Measurements from ENCODE around the gene IGLL5.
A peak's percentile ranks its signal among the peaks of the same experiment; 100 is the strongest.

The IGLL5 gene

DNA sequence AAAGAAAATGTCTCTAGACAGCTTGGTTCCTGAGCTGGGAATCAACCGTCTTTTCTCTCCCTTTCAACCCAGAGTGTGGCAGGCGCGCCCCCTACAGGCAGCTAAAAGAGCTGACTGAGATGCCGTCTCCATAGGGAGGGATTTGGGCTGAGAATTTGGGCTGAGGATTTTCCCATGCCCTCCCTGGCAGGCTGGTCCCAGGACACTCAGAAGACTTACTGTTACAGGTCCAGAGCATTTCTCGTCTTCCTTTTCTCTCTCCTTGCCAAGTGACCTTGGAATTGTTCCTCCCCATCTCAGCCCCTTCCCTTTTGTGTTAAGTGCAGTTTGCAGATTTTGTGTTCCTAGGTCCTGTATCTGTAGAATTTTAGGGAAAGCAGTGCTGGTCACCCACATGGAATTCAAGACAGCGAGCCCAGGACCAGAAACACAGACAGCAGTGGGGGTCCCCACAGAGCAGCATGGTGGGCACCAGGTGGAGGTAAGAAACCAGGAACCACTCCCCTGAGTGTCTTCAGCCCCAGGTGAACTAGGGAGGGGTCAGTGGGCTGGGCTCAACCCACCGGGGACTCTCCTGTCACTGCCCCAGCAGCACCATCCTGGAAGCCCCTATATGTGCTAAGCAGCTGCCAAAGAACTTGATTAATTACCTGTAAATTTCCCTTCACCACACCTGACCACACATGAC, 9.9 kb upstream of the IGLL5 start:
- Histone ChIP-seq H3K27me3 (ENCODE audit: insufficient read depth, low read length, poor library complexity) (no peaks in the 10 kb centered on the region), H3K4ac (ENCODE audit: low read depth, low read length) (no peak overlapping the region), H3K79me2 (ENCODE audit: control insufficient read depth, insufficient read depth, low read length) (no peaks in the 10 kb centered on the region), H3K79me1 (ENCODE audit: low read length) (no peaks in the 10 kb centered on the region), H2BK15ac (replicated peaks; ENCODE audit: low read depth) (no peak overlapping the region), H4K8ac (ENCODE audit: low read depth, low read length) (no peak overlapping the region), H3K4me1 (ENCODE audit: control insufficient read depth, low read depth, low read length) (no peaks in the 10 kb centered on the region), H3K23ac (ENCODE audit: low read length) (no peak overlapping the region), H2BK120ac (ENCODE audit: low read depth, low read length) (no peak overlapping the region), H3K27ac (ENCODE audit: low read depth, low read length) (no peak overlapping the region), H4K5ac (ENCODE audit: low read length) (no peak overlapping the region), H3K18ac (ENCODE audit: low read length) (no peak overlapping the region), H2AK5ac (ENCODE audit: low read length) (no peak overlapping the region), H3K4me2 (ENCODE audit: low read length) (no peak overlapping the region), H3K9ac (ENCODE audit: low read length) (no peak overlapping the region), H3K56ac (ENCODE audit: low read length) (no peak overlapping the region), H3K36me3 (ENCODE audit: control insufficient read depth, insufficient read depth, low read length) (no peaks in the 10 kb centered on the region), H3K4me3 (ENCODE audit: low read length) (no peak overlapping the region), H2BK5ac (ENCODE audit: low read length) (no peak overlapping the region)
- no CpG with 5 or more reads among the region's 7 CpGs for whole genome bisulfite sequencing (ENCODE audit: extremely low coverage, insufficient coverage, low lambda C conversion rate)
- peak; percentile 81 for DNase-seq

DNA sequence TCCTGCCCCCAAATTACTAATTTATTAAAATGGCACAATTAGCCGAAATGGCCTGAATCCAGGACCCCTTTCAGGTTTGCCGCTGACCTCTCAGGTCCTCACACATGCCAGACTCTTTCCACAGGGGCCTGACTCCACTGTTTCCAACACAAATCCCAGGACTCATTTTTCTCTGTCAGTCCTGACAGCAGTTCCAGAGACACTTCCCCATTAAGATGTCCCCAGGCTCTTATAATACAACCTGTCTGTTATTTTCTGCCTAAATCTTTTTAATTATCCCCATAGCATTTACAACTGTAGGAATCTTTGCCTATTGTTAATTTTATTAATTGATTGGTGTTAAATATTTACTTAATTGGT, 9.4 kb upstream of the IGLL5 start:
- Histone ChIP-seq H2BK15ac (replicated peaks; ENCODE audit: low read depth) (no peak overlapping the region), H4K5ac (ENCODE audit: low read length) (no peak overlapping the region), H3K23ac (ENCODE audit: low read length) (no peak overlapping the region), H3K4ac (ENCODE audit: low read depth, low read length) (no peak overlapping the region), H3K4me3 (ENCODE audit: low read length) (no peak overlapping the region), H3K4me1 (ENCODE audit: control insufficient read depth, low read depth, low read length) (no peaks in the 10 kb centered on the region), H3K9ac (ENCODE audit: low read length) (no peak overlapping the region), H3K4me2 (ENCODE audit: low read length) (no peak overlapping the region), H2BK5ac (ENCODE audit: low read length) (no peak overlapping the region), H4K8ac (ENCODE audit: low read depth, low read length) (no peak overlapping the region), H3K18ac (ENCODE audit: low read length) (no peak overlapping the region), H3K27ac (ENCODE audit: low read depth, low read length) (no peak overlapping the region), H2BK120ac (ENCODE audit: low read depth, low read length) (no peak overlapping the region), H3K56ac (ENCODE audit: low read length) (no peak overlapping the region), H3K27me3 (ENCODE audit: insufficient read depth, low read length, poor library complexity) (no peaks in the 10 kb centered on the region), H2AK5ac (ENCODE audit: low read length) (no peak overlapping the region), H3K79me1 (ENCODE audit: low read length) (no peaks in the 10 kb centered on the region), H3K36me3 (ENCODE audit: control insufficient read depth, insufficient read depth, low read length) (no peaks in the 10 kb centered on the region), H3K79me2 (ENCODE audit: control insufficient read depth, insufficient read depth, low read length) (no peaks in the 10 kb centered on the region)
- DNase-seq: no peak
- WGBS (ENCODE audit: extremely low coverage, insufficient coverage, low lambda C conversion rate): no CpG with 5 or more reads among the region's 2 CpGs

DNA sequence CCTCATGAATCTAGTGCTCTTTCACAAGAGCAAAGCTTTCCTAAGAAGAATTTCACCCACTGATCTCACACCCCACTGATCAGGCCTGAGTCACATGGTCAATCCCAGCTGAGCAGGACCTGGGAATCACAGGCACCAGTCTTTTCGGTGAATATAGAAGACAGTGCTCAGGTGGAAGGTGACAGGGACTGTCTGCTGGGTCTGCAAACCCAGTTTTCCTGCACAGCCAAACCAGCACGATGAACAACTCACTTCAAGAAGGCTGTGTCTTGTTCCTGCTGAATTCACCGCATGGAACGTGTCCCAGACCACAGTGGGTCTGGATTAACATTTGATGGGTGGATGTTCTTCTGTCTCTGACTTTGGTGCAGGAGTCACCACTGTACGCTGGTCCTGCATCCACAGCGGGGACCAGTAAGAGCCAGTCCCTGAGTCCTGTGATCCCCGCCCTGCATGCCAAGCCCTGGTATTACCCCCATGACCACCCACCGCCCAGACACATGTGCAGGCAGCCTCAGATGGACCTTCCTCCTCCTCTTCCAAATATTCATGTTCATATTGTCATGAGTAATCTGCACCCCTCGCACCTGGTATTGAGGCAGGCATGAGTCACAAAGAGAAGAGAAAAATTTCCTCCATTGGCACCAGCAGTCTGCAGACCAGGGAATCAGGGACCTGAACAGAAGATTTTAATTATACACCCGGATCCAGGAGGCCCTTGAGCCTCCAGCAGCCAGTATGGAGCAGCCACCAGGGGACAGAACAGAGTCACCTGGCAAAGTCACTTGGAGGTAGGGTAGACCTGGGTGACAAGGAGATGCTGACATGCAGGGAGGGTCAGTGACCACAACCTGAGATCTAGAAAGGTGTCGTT, 8.6 kb upstream of the IGLL5 start:
- Histone ChIP-seq H3K79me2 (ENCODE audit: control insufficient read depth, insufficient read depth, low read length) (no peaks in the 10 kb centered on the region), H3K4me3 (ENCODE audit: low read length) (no peak overlapping the region), H3K27ac (ENCODE audit: low read depth, low read length) (no peak overlapping the region), H3K4me2 (ENCODE audit: low read length) (no peak overlapping the region), H3K23ac (ENCODE audit: low read length) (no peak overlapping the region), H2AK5ac (ENCODE audit: low read length) (no peak overlapping the region), H3K79me1 (ENCODE audit: low read length) (no peaks in the 10 kb centered on the region), H2BK120ac (ENCODE audit: low read depth, low read length) (no peak overlapping the region), H4K8ac (ENCODE audit: low read depth, low read length) (no peak overlapping the region), H2BK15ac (replicated peaks; ENCODE audit: low read depth) (no peak overlapping the region), H3K36me3 (ENCODE audit: control insufficient read depth, insufficient read depth, low read length) (no peaks in the 10 kb centered on the region), H3K27me3 (ENCODE audit: insufficient read depth, low read length, poor library complexity) (no peaks in the 10 kb centered on the region), H3K4me1 (ENCODE audit: control insufficient read depth, low read depth, low read length) (no peaks in the 10 kb centered on the region), H3K18ac (ENCODE audit: low read length) (no peak overlapping the region), H3K56ac (ENCODE audit: low read length) (no peak overlapping the region), H2BK5ac (ENCODE audit: low read length) (no peak overlapping the region), H3K9ac (ENCODE audit: low read length) (no peak overlapping the region), H4K5ac (ENCODE audit: low read length) (no peak overlapping the region), H3K4ac (ENCODE audit: low read depth, low read length) (no peak overlapping the region)
- DNase-seq: no peak
- no CpG with 5 or more reads among the region's 11 CpGs for WGBS (ENCODE audit: extremely low coverage, insufficient coverage, low lambda C conversion rate)

DNA sequence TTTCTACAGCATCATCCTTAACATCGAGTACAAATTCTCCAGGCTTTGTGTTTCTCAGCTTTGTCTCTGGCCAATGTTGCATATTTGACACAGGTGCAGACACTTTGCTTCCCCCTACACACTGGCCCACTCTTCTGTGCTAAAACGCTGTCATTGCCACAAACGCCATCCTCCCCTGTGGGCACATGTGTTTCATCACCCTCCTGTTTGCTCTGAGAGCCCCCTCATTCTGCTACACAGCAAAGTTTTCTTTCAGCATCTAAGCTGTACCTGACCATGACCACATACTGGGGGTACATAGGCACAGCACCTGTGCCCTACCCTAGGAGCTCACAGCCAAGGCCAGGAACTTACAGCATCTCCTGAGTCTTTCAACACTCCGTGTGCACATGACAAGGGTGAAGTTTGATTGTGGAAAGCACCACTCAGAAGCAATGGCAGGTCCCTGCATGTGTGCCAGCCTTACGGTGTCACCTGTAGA, 7.9 kb upstream of the IGLL5 start:
- Histone ChIP-seq H3K4me1 (ENCODE audit: control insufficient read depth, low read depth, low read length) (no peaks in the 10 kb centered on the region), H3K56ac (ENCODE audit: low read length) (no peak overlapping the region), H3K79me1 (ENCODE audit: low read length) (no peaks in the 10 kb centered on the region), H3K4ac (ENCODE audit: low read depth, low read length) (no peak overlapping the region), H2BK15ac (replicated peaks; ENCODE audit: low read depth) (no peak overlapping the region), H3K36me3 (ENCODE audit: control insufficient read depth, insufficient read depth, low read length) (no peaks in the 10 kb centered on the region), H2BK120ac (ENCODE audit: low read depth, low read length) (no peak overlapping the region), H3K23ac (ENCODE audit: low read length) (no peak overlapping the region), H3K79me2 (ENCODE audit: control insufficient read depth, insufficient read depth, low read length) (no peaks in the 10 kb centered on the region), H4K8ac (ENCODE audit: low read depth, low read length) (no peak overlapping the region), H3K9ac (ENCODE audit: low read length) (no peak overlapping the region), H3K27me3 (ENCODE audit: insufficient read depth, low read length, poor library complexity) (no peaks in the 10 kb centered on the region), H2BK5ac (ENCODE audit: low read length) (no peak overlapping the region), H3K27ac (ENCODE audit: low read depth, low read length) (no peak overlapping the region), H2AK5ac (ENCODE audit: low read length) (no peak overlapping the region), H3K18ac (ENCODE audit: low read length) (no peak overlapping the region), H3K4me2 (ENCODE audit: low read length) (no peak overlapping the region), H3K4me3 (ENCODE audit: low read length) (no peak overlapping the region), H4K5ac (ENCODE audit: low read length) (no peak overlapping the region)
- no peak for DNase-seq
- no CpG with 5 or more reads among the region's 5 CpGs for WGBS (ENCODE audit: extremely low coverage, insufficient coverage, low lambda C conversion rate)

DNA sequence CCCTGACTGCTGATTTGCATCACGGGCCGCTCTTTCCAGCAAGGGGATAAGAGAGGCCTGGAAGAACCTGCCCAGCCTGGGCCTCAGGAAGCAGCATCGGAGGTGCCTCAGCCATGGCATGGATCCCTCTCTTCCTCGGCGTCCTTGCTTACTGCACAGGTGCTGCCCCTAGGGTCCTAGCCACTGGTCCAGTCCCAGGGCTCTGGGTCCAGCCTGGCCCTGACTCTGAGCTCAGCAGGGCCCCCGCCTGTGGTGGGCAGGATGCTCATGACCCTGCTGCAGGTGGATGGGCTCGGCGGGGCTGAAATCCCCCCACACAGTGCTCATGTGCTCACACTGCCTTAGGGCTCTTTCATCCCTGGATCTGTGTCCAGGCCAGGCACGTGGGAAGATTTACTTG, 7.0 kb upstream of the IGLL5 start:
- no peaks in the 10 kb centered on the region for H3K79me2 ChIP-seq (ENCODE audit: control insufficient read depth, insufficient read depth, low read length)
- no peak overlapping the region for H4K8ac ChIP-seq (ENCODE audit: low read depth, low read length)
- no peak overlapping the region for H3K27ac ChIP-seq (ENCODE audit: low read depth, low read length)
- no peak overlapping the region for H2BK15ac ChIP-seq (replicated peaks; ENCODE audit: low read depth)
- no peak for DNase-seq
- no peak overlapping the region for H3K4me3 ChIP-seq (ENCODE audit: low read length)
- no peak overlapping the region for H3K56ac ChIP-seq (ENCODE audit: low read length)
- no peak overlapping the region for H2BK120ac ChIP-seq (ENCODE audit: low read depth, low read length)
- no peaks in the 10 kb centered on the region for H3K79me1 ChIP-seq (ENCODE audit: low read length)
- H4K5ac ChIP-seq (ENCODE audit: low read length): no peak overlapping the region
- no CpG with 5 or more reads among the region's 9 CpGs for WGBS (ENCODE audit: extremely low coverage, insufficient coverage, low lambda C conversion rate)
- H3K36me3 ChIP-seq (ENCODE audit: control insufficient read depth, insufficient read depth, low read length): no peaks in the 10 kb centered on the region
- no peaks in the 10 kb centered on the region for H3K27me3 ChIP-seq (ENCODE audit: insufficient read depth, low read length, poor library complexity)
- no peak overlapping the region for H3K4ac ChIP-seq (ENCODE audit: low read depth, low read length)
- no peak overlapping the region for H3K9ac ChIP-seq (ENCODE audit: low read length)
- no peak overlapping the region for H3K18ac ChIP-seq (ENCODE audit: low read length)
- H2BK5ac ChIP-seq (ENCODE audit: low read length): no peak overlapping the region
- H3K4me2 ChIP-seq (ENCODE audit: low read length): no peak overlapping the region
- no peaks in the 10 kb centered on the region for H3K4me1 ChIP-seq (ENCODE audit: control insufficient read depth, low read depth, low read length)
- no peak overlapping the region for H3K23ac ChIP-seq (ENCODE audit: low read length)
- no peak overlapping the region for H2AK5ac ChIP-seq (ENCODE audit: low read length)
